ENCODE data around the gene LIN52. TPM values are rescaled to one million over a fixed set of nuclear protein-coding genes. Genes with fewer than 3 reads are reported as not detected.
"Not testable (repeated sequence)": the region's sequence is repeated elsewhere in the genome, so short reads cannot be mapped to it uniquely, and the experiment has no call there.

LIN52 gene
- total RNA-seq, 1 donor from 2014 or later: 11.0 TPM

GRCh38 chr14:74105381-74105780, 20.6 kb downstream of the LIN52 start:
- DNase-seq (ENCODE audit: low read depth, low spot score): no peak

GRCh38 chr14:74109369-74109768, 24.6 kb downstream of the LIN52 start:
- no peak for DNase-seq (ENCODE audit: low read depth, low spot score)

DNA sequence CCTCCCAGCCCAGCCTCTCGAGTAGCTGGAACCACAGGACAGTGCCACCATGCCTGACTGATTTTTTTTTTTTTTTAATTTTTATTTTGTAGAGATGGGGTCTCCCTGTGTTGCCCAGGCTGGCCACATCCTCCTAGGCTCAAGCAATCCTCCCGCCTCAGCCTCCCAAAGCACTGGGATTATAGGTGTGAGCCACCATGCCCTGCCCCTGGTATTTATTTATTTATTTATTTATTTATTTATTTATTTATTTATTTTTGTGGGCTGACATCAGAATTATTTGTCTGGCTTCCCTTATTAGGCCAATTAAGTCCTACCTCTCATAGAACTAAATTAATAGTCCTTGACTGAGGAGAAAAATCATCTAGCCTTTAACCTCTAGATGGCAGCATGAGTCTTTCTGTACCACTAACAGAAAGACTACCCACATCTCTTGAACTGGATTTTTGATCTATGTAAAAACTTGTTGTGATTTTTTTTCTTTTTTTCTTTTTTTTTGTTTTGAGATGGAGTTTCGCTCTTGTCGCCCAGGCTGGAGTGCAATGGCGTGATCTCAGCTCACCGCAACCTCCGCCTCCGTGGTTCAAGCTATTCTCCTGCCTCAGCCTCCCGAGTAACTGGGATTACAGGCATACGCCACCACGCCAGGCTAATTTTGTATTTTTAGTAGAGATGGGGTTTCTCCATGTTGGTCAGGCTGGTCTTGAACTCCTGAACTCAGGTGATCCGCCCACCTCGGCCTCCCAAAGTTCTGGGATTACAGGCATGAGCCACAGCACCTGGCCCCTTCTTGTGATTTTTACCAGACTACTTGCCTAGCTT, 26.9 kb downstream of the LIN52 start:
- DNase-seq (ENCODE audit: low read depth, low spot score): peak; percentile 5

DNA sequence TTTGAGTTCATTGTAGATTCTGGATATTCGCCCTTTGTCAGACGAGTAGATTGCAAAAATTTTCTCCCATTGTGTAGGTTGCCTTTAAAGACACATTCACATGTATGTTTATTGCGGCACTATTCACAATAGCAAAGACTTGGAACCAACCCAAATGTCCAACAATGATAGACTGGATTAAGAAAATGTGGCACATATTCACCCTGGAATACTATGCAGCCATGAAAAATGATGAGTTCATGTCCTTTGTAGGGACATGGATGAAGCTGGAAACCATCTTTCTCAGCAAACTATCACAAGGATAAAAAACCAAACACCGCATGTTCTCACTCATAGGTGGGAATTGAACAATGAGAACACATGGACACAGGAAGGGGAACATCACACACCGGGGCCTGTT, 40.7 kb downstream of the LIN52 start:
- not testable (repeated sequence) for DNase-seq (ENCODE audit: low read depth, low spot score)

GRCh38 chr14:74126315-74127013, 41.7 kb downstream of the LIN52 start:
- DNase-seq (ENCODE audit: low read depth, low spot score): no peak

DNA sequence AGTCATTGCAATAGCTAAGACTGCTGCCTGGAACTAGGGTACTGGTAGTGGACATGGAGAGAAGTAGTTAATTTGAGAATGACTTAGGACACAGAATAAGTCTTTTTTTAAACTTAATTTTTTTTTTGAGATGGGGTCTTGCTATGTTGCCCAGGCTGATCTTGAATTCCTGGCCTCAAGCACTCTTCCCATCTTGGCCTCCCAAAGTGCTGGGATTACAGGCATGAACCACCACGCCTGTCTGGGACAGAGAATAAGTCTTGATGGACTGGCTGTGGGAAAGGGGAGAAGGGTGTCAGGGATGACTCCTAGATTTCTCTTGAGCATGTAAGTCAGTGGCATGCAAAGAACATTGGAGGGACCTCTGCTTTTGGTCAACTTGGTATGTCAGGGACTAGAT, 42.9 kb downstream of the LIN52 start:
- DNase-seq (ENCODE audit: low read depth, low spot score): no peak

- DNase-seq (ENCODE audit: low read depth, low spot score): no peak
Measured at GRCh38 chr14:74133833-74134481, 49.2 kb downstream of the LIN52 start.

DNA sequence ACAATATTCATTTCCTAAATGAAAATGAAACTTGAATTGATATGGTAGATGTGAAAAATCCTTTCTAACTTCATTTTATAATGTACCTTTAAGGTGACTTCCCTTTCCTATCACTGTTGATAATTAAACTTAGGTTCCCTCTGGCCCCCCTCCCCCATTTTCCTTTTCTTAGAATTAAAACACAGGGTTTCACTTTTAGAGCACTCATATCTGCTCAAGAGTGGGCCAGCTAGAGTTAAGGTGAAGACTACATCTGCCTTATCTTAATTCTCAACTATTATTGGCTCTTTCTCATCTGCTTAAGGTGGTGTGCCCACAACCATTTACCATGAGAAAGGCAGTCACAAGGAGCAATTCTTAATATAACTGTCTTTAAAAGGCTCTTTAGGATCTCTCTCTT, 49.7 kb downstream of the LIN52 start:
- no peak for DNase-seq (ENCODE audit: low read depth, low spot score)

- no peak for DNase-seq (ENCODE audit: low read depth, low spot score)
Measured at GRCh38 chr14:74135426-74135825, 50.7 kb downstream of the LIN52 start.

DNA sequence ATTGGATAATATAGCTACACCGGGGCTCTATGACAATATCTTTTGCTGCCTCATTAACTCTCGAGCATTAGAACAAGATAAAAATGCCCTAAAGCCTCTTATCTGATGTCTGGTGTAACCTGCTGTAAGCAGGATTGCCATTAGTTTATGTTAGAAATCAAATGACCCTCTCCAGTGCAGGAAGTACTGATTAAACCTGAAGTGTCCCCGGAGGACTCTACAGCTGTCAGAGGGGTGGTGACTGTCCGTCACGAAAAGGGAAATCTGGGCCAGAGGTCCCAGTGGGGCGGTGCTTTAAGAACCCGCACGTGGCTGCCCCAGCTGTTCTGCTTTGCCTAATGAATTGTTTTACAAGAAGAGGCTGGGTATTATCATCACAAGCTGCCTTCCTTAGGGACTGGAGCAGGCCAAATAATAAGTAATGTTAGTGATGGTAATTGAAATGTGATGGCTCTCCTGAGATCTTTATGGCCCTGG, 55.7 kb downstream of the LIN52 start:
- no peak for DNase-seq (ENCODE audit: low read depth, low spot score)

- DNase-seq (ENCODE audit: low read depth, low spot score): no peak
Measured at GRCh38 chr14:74141703-74142102, 56.9 kb downstream of the LIN52 start.

DNA sequence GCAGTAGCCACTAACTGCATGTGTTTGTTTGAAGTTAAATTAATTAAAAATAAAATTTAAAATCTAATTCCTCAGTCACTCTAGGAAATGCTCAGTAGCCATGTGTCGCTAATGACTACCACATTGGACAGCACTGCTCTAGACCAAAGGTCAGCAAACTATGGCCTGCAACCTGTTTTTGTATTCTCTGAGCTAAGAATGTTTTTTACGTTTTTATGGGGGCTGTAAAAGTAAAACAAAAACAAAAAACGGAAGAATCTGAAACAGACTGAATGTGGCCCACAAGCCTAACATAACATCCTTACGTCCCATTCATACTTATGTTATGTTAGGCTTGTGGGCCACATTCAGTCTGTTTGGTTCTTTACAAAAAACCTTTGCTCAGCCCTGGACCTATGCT, 57.8 kb downstream of the LIN52 start:
- no peak for DNase-seq (ENCODE audit: low read depth, low spot score)

- no peak for DNase-seq (ENCODE audit: low read depth, low spot score)
Measured at GRCh38 chr14:74144789-74145188, 60.0 kb downstream of the LIN52 start.

DNA sequence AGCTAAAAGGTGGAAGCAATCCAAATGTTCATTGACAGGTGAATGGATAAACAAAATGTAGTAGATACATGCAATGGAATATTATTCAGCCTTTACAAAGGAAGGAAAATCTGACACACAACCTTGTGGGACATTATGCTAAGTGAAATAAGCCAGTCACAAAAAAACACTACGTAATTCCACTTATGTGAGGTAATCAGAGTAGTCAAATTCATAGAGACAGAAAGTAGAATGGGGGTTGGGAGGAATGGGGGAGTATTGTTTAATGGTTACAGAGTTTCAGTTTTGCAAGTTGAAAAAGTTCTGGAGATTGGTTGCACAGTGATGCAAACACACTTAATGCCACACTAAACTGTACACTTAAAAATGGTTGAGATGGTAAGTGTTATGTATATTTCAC, 62.8 kb downstream of the LIN52 start:
- DNase-seq (ENCODE audit: low read depth, low spot score): no peak

- no peak for DNase-seq (ENCODE audit: low read depth, low spot score)
Measured at GRCh38 chr14:74148705-74149104, 63.9 kb downstream of the LIN52 start.

- no peak for DNase-seq (ENCODE audit: low read depth, low spot score)
Measured at GRCh38 chr14:74155287-74155686, 70.5 kb downstream of the LIN52 start.

GRCh38 chr14:74155749-74156148, 71.0 kb downstream of the LIN52 start:
- DNase-seq (ENCODE audit: low read depth, low spot score): no peak

DNA sequence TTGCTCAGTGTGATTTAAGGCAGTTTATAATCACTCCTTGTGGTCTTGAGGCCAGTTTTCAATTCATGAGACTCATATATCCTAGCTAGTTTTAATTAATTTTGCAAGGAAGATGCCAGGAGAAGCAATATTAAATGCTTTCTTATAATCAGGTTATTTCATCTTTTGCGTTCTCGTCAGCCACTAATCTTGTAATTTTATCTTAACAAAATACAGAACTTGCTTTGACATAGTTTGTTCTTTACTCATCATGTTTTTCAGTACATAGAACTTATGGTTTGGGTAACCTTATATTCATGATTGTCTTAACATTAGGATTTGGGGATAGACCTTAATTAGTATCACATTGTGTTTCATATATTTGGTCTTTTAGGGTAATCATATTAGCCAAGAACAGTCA, 76.0 kb downstream of the LIN52 start:
- no peak for DNase-seq (ENCODE audit: low read depth, low spot score)

GRCh38 chr14:74161526-74162158, 76.9 kb downstream of the LIN52 start:
- DNase-seq (ENCODE audit: low read depth, low spot score): no peak

DNA sequence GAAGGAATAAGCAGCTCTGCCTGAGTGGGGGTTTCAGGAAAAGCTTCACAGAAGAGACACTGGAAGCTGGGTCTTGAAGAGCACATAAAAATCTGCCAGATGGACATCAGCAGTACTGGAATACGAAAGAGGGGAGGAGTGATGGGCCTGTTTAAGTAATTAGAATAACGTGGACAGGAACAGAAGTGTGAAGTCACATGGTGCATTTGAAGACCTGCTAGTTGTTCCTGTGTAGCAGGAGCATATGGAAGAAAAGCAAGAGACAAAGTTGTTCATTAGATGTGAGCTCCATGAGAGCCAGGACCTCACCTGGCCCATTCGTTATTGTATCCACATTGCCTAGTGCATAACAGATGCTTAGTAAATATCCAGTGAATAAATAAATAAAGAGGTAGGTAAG, 85.2 kb downstream of the LIN52 start:
- DNase-seq (ENCODE audit: low read depth, low spot score): no peak

GRCh38 chr14:74176400-74176793, 91.6 kb downstream of the LIN52 start:
- DNase-seq (ENCODE audit: low read depth, low spot score): no peak

- no peak for DNase-seq (ENCODE audit: low read depth, low spot score)
Measured at GRCh38 chr14:74179856-74180255, 95.1 kb downstream of the LIN52 start.

All from pulmonary artery endothelial cell (primary cell).